ENCODE measurements around the gene FOXJ1. TPM values are rescaled to one million over a fixed set of nuclear protein-coding genes. Genes with fewer than 3 reads are reported as not detected.
A peak's percentile ranks its signal among the peaks of the same experiment; 100 is the strongest.

Gene FOXJ1
- total and polyA plus RNA-seq, 2 of the 13 experiments (the other 11 are each of a cell fraction or from before 2014, with no cell fraction given) = 0.98 to 1.6 TPM

DNA sequence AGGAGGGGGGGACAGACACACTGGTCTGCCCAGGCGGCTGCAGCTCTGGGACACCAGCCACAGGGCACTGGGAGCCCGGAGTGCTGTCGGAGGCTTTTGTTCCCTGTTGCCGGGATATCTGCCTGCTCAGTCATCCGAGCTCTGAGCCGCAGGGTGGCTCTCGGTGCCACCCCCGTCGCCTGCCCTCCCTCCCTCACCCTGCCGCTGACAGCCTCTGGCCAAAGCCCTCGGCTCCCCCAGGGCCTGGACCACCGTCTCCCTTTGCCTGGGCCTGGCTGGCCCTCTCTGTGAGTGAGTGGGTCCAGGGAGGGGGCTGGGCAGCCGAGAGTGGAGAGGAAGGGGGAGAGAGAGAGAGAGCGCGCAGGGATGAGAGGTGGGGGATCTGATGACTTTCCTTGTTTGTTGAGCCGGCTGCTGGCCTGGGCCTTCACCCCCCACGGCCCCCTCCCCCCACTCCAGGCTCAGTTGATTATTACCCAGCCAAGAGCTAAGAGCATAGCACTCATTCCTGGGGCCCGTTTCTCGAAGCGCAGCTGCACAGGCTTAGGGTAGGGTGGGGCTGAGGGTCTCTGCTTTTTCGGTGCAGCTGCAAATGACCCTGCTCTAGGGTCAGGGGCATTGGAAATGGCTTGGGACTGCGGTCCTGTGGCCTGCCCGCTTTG, 2.7 kb downstream of the FOXJ1 start (continued):
- TF ChIP-seq, protein P1, sequence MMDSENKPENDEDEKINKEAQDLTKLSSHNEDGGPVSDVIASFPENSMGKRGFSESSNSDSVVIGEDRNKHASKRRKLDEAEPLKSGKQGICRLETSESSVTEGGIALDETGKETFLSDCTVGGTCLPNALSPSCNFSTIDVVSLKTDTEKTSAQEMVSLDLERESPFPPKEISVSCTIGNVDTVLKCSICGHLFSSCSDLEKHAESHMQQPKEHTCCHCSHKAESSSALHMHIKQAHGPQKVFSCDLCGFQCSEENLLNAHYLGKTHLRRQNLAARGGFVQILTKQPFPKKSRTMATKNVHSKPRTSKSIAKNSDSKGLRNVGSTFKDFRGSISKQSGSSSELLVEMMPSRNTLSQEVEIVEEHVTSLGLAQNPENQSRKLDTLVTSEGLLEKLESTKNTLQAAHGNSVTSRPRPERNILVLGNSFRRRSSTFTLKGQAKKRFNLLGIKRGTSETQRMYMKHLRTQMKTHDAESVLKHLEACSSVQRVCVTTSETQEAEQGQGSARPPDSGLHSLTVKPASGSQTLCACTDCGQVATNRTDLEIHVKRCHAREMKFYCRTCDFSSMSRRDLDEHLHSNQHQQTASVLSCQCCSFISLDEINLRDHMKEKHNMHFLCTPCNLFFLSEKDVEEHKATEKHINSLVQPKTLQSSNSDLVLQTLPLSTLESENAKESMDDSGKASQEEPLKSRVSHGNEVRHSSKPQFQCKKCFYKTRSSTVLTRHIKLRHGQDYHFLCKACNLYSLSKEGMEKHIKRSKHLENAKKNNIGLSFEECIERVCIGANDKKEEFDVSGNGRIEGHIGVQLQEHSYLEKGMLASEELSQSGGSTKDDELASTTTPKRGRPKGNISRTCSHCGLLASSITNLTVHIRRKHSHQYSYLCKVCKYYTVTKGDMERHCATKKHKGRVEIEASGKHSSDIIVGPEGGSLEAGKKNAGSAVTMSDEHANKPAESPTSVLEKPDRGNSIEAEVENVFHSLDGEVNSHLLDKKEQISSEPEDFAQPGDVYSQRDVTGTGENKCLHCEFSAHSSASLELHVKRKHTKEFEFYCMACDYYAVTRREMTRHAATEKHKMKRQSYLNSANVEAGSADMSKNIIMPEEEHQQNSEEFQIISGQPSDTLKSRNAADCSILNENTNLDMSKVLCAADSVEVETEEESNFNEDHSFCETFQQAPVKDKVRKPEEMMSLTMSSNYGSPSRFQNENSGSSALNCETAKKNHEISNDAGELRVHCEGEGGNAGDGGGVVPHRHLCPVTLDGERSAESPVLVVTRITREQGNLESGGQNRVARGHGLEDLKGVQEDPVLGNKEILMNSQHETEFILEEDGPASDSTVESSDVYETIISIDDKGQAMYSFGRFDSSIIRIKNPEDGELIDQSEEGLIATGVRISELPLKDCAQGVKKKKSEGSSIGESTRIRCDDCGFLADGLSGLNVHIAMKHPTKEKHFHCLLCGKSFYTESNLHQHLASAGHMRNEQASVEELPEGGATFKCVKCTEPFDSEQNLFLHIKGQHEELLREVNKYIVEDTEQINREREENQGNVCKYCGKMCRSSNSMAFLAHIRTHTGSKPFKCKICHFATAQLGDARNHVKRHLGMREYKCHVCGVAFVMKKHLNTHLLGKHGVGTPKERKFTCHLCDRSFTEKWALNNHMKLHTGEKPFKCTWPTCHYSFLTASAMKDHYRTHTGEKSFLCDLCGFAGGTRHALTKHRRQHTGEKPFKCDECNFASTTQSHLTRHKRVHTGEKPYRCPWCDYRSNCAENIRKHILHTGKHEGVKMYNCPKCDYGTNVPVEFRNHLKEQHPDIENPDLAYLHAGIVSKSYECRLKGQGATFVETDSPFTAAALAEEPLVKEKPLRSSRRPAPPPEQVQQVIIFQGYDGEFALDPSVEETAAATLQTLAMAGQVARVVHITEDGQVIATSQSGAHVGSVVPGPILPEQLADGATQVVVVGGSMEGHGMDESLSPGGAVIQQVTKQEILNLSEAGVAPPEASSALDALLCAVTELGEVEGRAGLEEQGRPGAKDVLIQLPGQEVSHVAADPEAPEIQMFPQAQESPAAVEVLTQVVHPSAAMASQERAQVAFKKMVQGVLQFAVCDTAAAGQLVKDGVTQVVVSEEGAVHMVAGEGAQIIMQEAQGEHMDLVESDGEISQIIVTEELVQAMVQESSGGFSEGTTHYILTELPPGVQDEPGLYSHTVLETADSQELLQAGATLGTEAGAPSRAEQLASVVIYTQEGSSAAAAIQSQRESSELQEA (CRISPR knock-in tag; IDR thresholded peaks at IDR 0.05; ENCODE audit: not compliant biosample characterization) = peak; percentile 61
- TF ChIP-seq ZNF235 (CRISPR knock-in tag; IDR thresholded peaks at IDR 0.05; ENCODE audit: borderline replicate concordance) (no peak; the same call in 1 of the 2 replicates), BCL6 (CRISPR knock-in tag; IDR thresholded peaks at IDR 0.05) (peak; percentile 70; the same call in 1 of the 2 replicates), SIN3A (IDR thresholded peaks at IDR 0.05; ENCODE audit: borderline replicate concordance, low read depth, low read length) (peak; percentile 49; the same call in 1 of the 2 replicates), ZFX (CRISPR knock-in tag; IDR thresholded peaks at IDR 0.05; ENCODE audit: low read depth) (peak; percentile 85), NFATC3 (CRISPR knock-in tag; IDR thresholded peaks at IDR 0.05) (no peak), SPEN (CRISPR knock-in tag; IDR thresholded peaks at IDR 0.05; ENCODE audit: low read depth) (peak; percentile 69; the same call in 1 of the 2 replicates), HNF4G (IDR thresholded peaks at IDR 0.05; ENCODE audit: borderline replicate concordance, low read depth, low read length) (peak; percentile 32; the same call in 1 of the 2 replicates), HNF4G (CRISPR knock-in tag; IDR thresholded peaks at IDR 0.05; ENCODE audit: borderline replicate concordance, low read depth) (peak; percentile 55), CEBPG (CRISPR knock-in tag; IDR thresholded peaks at IDR 0.05) (peak; percentile 34; the same call in 1 of the 2 replicates), HOXA5 (CRISPR knock-in tag; IDR thresholded peaks at IDR 0.05) (peak; percentile 95), ZMYM4 (CRISPR knock-in tag; IDR thresholded peaks at IDR 0.05) (peak; percentile 71), KDM2A (CRISPR knock-in tag; IDR thresholded peaks at IDR 0.05; ENCODE audit: borderline replicate concordance, low read depth) (peak; percentile 88; the same call in 1 of the 2 replicates), IKZF4 (CRISPR knock-in tag; IDR thresholded peaks at IDR 0.05; ENCODE audit: borderline replicate concordance, low read depth, not compliant biosample characterization) (no peak), MEIS1 (CRISPR knock-in tag; IDR thresholded peaks at IDR 0.05; ENCODE audit: borderline replicate concordance) (peak; percentile 47), MBD4 (IDR thresholded peaks at IDR 0.05; ENCODE audit: borderline replicate concordance, low read length) (no peak), ESRRA (CRISPR knock-in tag; IDR thresholded peaks at IDR 0.05; ENCODE audit: low read depth) (peak; percentile 19; the same call in 1 of the 2 replicates)
- TF ChIP-seq, protein P2, sequence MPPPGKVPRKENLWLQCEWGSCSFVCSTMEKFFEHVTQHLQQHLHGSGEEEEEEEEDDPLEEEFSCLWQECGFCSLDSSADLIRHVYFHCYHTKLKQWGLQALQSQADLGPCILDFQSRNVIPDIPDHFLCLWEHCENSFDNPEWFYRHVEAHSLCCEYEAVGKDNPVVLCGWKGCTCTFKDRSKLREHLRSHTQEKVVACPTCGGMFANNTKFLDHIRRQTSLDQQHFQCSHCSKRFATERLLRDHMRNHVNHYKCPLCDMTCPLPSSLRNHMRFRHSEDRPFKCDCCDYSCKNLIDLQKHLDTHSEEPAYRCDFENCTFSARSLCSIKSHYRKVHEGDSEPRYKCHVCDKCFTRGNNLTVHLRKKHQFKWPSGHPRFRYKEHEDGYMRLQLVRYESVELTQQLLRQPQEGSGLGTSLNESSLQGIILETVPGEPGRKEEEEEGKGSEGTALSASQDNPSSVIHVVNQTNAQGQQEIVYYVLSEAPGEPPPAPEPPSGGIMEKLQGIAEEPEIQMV (CRISPR knock-in tag; IDR thresholded peaks at IDR 0.05; ENCODE audit: low read depth) = no peak; the same call in 1 of the 2 replicates
